ENCODE measurements around the gene HOXA7.

GRCh38 chr7:27181795-27182275, 25.4 kb upstream of the HOXA7 start:
- TF ChIP-seq, protein P1, sequence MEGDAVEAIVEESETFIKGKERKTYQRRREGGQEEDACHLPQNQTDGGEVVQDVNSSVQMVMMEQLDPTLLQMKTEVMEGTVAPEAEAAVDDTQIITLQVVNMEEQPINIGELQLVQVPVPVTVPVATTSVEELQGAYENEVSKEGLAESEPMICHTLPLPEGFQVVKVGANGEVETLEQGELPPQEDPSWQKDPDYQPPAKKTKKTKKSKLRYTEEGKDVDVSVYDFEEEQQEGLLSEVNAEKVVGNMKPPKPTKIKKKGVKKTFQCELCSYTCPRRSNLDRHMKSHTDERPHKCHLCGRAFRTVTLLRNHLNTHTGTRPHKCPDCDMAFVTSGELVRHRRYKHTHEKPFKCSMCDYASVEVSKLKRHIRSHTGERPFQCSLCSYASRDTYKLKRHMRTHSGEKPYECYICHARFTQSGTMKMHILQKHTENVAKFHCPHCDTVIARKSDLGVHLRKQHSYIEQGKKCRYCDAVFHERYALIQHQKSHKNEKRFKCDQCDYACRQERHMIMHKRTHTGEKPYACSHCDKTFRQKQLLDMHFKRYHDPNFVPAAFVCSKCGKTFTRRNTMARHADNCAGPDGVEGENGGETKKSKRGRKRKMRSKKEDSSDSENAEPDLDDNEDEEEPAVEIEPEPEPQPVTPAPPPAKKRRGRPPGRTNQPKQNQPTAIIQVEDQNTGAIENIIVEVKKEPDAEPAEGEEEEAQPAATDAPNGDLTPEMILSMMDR (IDR thresholded peaks at IDR 0.05) = no peak
- no peak for TF ChIP-seq EZH2 (IDR thresholded peaks at IDR 0.05)

Data from neural progenitor cell (in vitro differentiated cells).